ENCODE results near the gene CDC14A. TPM values are rescaled to one million over a fixed set of nuclear protein-coding genes. Genes with fewer than 3 reads are reported as not detected.

The CDC14A gene
- total RNA-seq, 1 experiment from 2014 or later, result 3.4 TPM

DNA sequence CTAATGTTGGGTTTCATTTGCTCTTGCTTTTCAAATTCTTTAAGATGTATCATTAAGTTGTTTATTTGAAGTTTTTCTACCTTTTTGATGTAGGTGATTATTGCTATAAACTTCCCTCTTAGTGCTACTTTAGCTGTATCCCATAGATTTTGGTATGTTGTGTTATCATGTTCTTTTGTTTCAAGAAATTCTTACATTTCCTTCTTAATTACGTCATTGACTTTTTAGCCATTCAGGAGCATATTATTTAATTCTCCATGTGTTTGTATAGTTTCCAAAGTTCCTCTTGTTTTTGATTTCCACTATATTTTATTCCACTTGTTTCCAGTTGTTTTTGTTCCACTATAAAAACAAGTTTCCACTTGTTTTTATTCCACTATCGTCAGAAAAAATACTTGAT is 200.6 kb downstream of the CDC14A start:
- no peak for DNase-seq
- H3K79me2 ChIP-seq (ENCODE audit: low read length), result no peaks in the 10 kb centered on the region
- H3K9ac ChIP-seq (ENCODE audit: low read length), result no peak overlapping the region
- no peaks in the 10 kb centered on the region for H3K27me3 ChIP-seq (ENCODE audit: low read length)
- BruUV-seq (replicated peaks), result no TSS peak
- H3K27ac ChIP-seq (ENCODE audit: low read length), result no peak overlapping the region
- H3K9me3 ChIP-seq (ENCODE audit: low read length), result peaks cover 7% of the 10 kb centered on the region; the same call in 1 of the 2 replicates
- intact Hi-C loops (cut with micrococcal nuclease), result no loop called here
- ATAC-seq, result no peak
- no peak overlapping the region for H3K4me3 ChIP-seq (ENCODE audit: low read length)
- no peaks in the 10 kb centered on the region for H3K36me3 ChIP-seq (ENCODE audit: low read depth, low read length)
- POLR2A ChIA-PET (ENCODE audit: unreplicated experiment), result no interaction called here
- H3K4me2 ChIP-seq (ENCODE audit: low read length), result no peak overlapping the region
- no peaks in the 10 kb centered on the region for H3K9me2 ChIP-seq (replicated peaks; ENCODE audit: low read length)
- no peaks in the 10 kb centered on the region for H4K20me1 ChIP-seq (ENCODE audit: low read length)
- TF ChIP-seq EZH2phosphoT487 (IDR thresholded peaks at IDR 0.05; ENCODE audit: borderline replicate concordance, low read length) (no peak), EZH2 (IDR thresholded peaks at IDR 0.05; ENCODE audit: low read length, unreplicated experiment) (no peak)
- TF ChIP-seq, protein P1, sequence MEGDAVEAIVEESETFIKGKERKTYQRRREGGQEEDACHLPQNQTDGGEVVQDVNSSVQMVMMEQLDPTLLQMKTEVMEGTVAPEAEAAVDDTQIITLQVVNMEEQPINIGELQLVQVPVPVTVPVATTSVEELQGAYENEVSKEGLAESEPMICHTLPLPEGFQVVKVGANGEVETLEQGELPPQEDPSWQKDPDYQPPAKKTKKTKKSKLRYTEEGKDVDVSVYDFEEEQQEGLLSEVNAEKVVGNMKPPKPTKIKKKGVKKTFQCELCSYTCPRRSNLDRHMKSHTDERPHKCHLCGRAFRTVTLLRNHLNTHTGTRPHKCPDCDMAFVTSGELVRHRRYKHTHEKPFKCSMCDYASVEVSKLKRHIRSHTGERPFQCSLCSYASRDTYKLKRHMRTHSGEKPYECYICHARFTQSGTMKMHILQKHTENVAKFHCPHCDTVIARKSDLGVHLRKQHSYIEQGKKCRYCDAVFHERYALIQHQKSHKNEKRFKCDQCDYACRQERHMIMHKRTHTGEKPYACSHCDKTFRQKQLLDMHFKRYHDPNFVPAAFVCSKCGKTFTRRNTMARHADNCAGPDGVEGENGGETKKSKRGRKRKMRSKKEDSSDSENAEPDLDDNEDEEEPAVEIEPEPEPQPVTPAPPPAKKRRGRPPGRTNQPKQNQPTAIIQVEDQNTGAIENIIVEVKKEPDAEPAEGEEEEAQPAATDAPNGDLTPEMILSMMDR (conservative IDR thresholded peaks at IDR 0.05; ENCODE audit: low read depth, low read length), result no peak
- H2AFZ ChIP-seq (ENCODE audit: low read length), result no peak overlapping the region
- no peaks in the 10 kb centered on the region for H3K4me1 ChIP-seq (ENCODE audit: insufficient read depth, low read length)
- H3F3A ChIP-seq (ENCODE audit: low read length, unreplicated experiment), result no peaks in the 10 kb centered on the region
- CTCF ChIA-PET, result no interaction called here

DNA sequence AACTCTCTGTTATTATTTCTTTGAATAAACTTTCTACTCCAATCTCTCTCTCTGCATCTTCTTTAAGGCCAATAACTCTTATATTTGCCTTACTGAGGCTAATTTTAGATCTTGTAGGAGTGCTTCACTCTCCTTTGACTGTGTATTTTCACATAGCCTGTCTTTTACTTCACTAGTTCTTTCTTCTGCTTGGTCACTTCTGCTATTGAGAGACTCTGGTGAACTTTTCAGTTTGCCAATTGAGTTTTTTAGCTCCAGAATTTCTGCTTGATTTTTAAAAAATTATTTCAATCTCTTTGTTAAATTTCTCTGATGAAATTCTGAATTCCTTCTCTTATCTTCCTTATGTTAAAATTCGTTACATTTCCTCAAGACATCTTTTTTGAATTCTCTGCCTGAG is 203.9 kb downstream of the CDC14A start:
- Histone ChIP-seq H3K79me2 (ENCODE audit: low read length) (no peaks in the 10 kb centered on the region), H3K36me3 (ENCODE audit: low read depth, low read length) (no peaks in the 10 kb centered on the region), H4K20me1 (ENCODE audit: low read length) (no peaks in the 10 kb centered on the region), H3K4me1 (ENCODE audit: insufficient read depth, low read length) (no peaks in the 10 kb centered on the region), H3K9ac (ENCODE audit: low read length) (no peak overlapping the region), H3K27me3 (ENCODE audit: low read length) (no peaks in the 10 kb centered on the region), H3K9me3 (ENCODE audit: low read length) (peaks cover 7% of the 10 kb centered on the region; the same call in 1 of the 2 replicates), H3K4me3 (ENCODE audit: low read length) (no peak overlapping the region), H3K4me2 (ENCODE audit: low read length) (no peak overlapping the region), H3K27ac (ENCODE audit: low read length) (no peak overlapping the region), H3K9me2 (replicated peaks; ENCODE audit: low read length) (no peaks in the 10 kb centered on the region), H2AFZ (ENCODE audit: low read length) (no peak overlapping the region), H3F3A (ENCODE audit: low read length, unreplicated experiment) (no peaks in the 10 kb centered on the region)
- ChIA-PET CTCF (no interaction called here), POLR2A (ENCODE audit: unreplicated experiment) (no interaction called here)
- intact Hi-C loops (cut with micrococcal nuclease), result no loop called here
- TF ChIP-seq EZH2 (IDR thresholded peaks at IDR 0.05; ENCODE audit: low read length, unreplicated experiment) (no peak), EZH2phosphoT487 (IDR thresholded peaks at IDR 0.05; ENCODE audit: borderline replicate concordance, low read length) (no peak)
- TF ChIP-seq, protein P1 (conservative IDR thresholded peaks at IDR 0.05; ENCODE audit: low read depth, low read length), result no peak
- DNase-seq (no peak), ATAC-seq (no peak)
- BruUV-seq (replicated peaks), result no TSS peak

DNA sequence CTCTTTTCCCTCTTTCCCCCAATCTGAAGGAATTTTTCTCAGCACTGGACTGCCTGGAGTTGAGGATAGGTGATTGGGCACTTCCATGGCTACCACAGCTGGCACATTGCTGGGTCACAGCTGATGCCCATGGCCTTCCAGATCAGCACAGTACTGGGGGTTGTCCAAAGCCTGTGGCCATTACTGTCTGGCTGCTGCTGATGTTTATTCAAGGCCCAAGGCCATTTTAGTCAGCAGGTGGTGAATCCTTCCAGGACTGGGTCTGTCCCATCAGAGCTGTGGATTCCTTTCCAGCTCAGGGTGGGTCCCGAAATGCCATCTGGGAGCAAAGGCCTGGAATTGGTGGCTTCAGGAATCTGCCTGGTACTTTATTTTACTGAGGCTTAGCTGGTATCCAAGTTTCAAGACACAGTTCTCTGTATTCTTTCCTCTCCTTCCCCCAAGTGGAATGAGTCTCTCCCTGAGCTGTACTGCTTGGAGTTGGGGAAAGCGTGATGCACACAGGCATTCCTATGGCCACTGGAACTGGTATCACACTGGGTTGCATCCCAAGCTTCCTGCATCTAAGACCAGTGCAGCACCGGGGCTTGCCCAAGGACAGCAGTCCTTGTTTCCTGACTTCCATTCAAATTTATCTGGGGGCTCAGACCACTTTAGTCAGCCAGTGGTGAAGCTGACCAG is 204.8 kb downstream of the CDC14A start:
- no peaks in the 10 kb centered on the region for H4K20me1 ChIP-seq (ENCODE audit: low read length)
- H3K4me1 ChIP-seq (ENCODE audit: insufficient read depth, low read length), result no peaks in the 10 kb centered on the region
- ATAC-seq (no peak), DNase-seq (no peak)
- no peaks in the 10 kb centered on the region for H3K36me3 ChIP-seq (ENCODE audit: low read depth, low read length)
- no peak overlapping the region for H2AFZ ChIP-seq (ENCODE audit: low read length)
- no peaks in the 10 kb centered on the region for H3K27me3 ChIP-seq (ENCODE audit: low read length)
- ChIA-PET POLR2A (ENCODE audit: unreplicated experiment) (no interaction called here), CTCF (no interaction called here)
- TF ChIP-seq EZH2 (IDR thresholded peaks at IDR 0.05; ENCODE audit: low read length, unreplicated experiment) (no peak), EZH2phosphoT487 (IDR thresholded peaks at IDR 0.05; ENCODE audit: borderline replicate concordance, low read length) (no peak)
- TF ChIP-seq, protein P1 (conservative IDR thresholded peaks at IDR 0.05; ENCODE audit: low read depth, low read length), result no peak
- intact Hi-C loops (cut with micrococcal nuclease), result no loop called here
- no peak overlapping the region for H3K4me2 ChIP-seq (ENCODE audit: low read length)
- no peaks in the 10 kb centered on the region for H3F3A ChIP-seq (ENCODE audit: low read length, unreplicated experiment)
- no peaks in the 10 kb centered on the region for H3K79me2 ChIP-seq (ENCODE audit: low read length)
- no peak overlapping the region for H3K9ac ChIP-seq (ENCODE audit: low read length)
- H3K4me3 ChIP-seq (ENCODE audit: low read length), result no peak overlapping the region
- no peaks in the 10 kb centered on the region for H3K9me2 ChIP-seq (replicated peaks; ENCODE audit: low read length)
- BruUV-seq (replicated peaks), result no TSS peak
- peaks cover 5% of the 10 kb centered on the region; the same call in 1 of the 2 replicates for H3K9me3 ChIP-seq (ENCODE audit: low read length)
- H3K27ac ChIP-seq (ENCODE audit: low read length), result no peak overlapping the region
